Activated gamma-delta T cell treated with anti-CD3 and anti-CD28 coated beads, Interleukin-2, amount 50 U/mL, for 16 hours (primary cell): Measurements from ENCODE around the gene PAK3.

ENCODE experiments used
- DNase-seq: peaks from one replicate; pipeline ENCODE4 v3.0.0-alpha.2; 2020; ENCODE audit warnings: low read depth

PAK3 gene

GRCh38 chrX:111262086-111262485 lies 166.1 kb downstream of the PAK3 start:
- DNase-seq: no peak

GRCh38 chrX:111264385-111264784 lies 168.4 kb downstream of the PAK3 start:
- no peak for DNase-seq

- no peak for DNase-seq
Observed at GRCh38 chrX:111265486-111265885, 169.5 kb downstream of the PAK3 start.

- DNase-seq: no peak
Observed at GRCh38 chrX:111268506-111268905, 172.5 kb downstream of the PAK3 start.

GRCh38 chrX:111270339-111270738 lies 174.3 kb downstream of the PAK3 start, which contains the start of gene CAPN6:
Gene CAPN6, minus strand, starts transcription at chrX:111270483. Its CDS starts 6,547 bp downstream, at chrX:111263936.
- no peak for DNase-seq
